H1 (cell line): ENCODE measurements around the gene OR2V2.

Experiments
- JUND ChIP-seq: IDR thresholded peaks from 2 replicates; pipeline ENCODE4 v1.6.1; 2011; ENCODE audit warnings: mild to moderate bottlenecking, improper control_type of control experiment, low read length
- PHF8 ChIP-seq: fragments of 200-600 bp; sonication (generic); conservative IDR thresholded peaks from 2 replicates; pipeline ENCODE4 v1.7.1; 2012; ENCODE audit warnings: low read depth, mild to moderate bottlenecking, inconsistent platforms, low read length, moderate library complexity

DNA sequence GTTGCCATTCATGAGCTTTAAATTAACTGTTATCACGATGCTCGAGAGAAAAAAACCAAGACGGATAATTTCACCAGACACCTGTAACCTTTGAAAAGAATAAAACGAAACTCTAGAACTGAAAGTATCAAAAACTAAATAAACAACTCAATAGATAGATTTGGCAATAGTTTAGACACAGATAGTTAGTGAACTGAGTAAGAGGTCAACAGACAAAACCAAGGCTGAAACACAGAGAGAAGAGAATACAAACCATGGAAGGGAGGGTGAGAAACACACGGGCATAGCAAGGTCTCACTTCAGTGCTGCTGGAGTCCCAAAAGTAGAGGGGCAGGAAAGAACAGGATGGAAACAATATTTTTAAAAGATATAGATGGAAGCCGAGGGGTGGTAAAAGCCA, 13.1 kb upstream of the OR2V2 start:
- TF ChIP-seq JUND = no peak
- no peak for TF ChIP-seq PHF8
